Suprapubic skin (tissue), 4 donors: ENCODE measurements around the gene C15orf39. TPM values are rescaled to one million over a fixed set of nuclear protein-coding genes. Genes with fewer than 3 reads are reported as not detected.
"Not testable (repeated sequence)": the region's sequence is repeated elsewhere in the genome, so short reads cannot be mapped to it uniquely, and the experiment has no call there.

Experiments used
- DNase-seq, 2 donors: peaks; one replicate each; pipeline ENCODE4 v3.0.0-alpha.2; 2019; ENCODE audit warnings: low spot score in 2 of 2
- H3K27ac ChIP-seq: fragments of 200-600 bp; sonication (generic); one replicate; pipeline ENCODE4 v1.5.1; 2019
- H3K27me3 ChIP-seq: fragments of 200-600 bp; sonication (generic); one replicate; pipeline ENCODE4 v1.5.1; 2019
- H3K36me3 ChIP-seq: fragments of 200-600 bp; sonication (generic); one replicate; pipeline ENCODE4 v1.5.1; 2019
- H3K4me1 ChIP-seq: fragments of 200-600 bp; sonication (generic); one replicate; pipeline ENCODE4 v1.5.1; 2019
- H3K4me3 ChIP-seq: fragments of 200-600 bp; sonication (generic); one replicate; pipeline ENCODE4 v1.5.1; 2019; ENCODE audit warnings: mild to moderate bottlenecking
- H3K9me3 ChIP-seq: fragments of 200-600 bp; sonication (generic); one replicate; pipeline ENCODE4 v1.5.1; 2019
- CTCF ChIP-seq, 2 donors: fragments of 200-600 bp in 1 of 2; fragments of 450-650 bp in 1 of 2; sonication (generic) in 1 of 2; IDR thresholded peaks; one replicate each; pipeline ENCODE4 v1.5.1; 2016 to 2019; ENCODE audit warnings: antibody characterized with exemption in 2 of 2, mild to moderate bottlenecking in 1 of 2, moderate library complexity in 1 of 2
- EP300 ChIP-seq: sonication (generic); formaldehyde crosslinking; IDR thresholded peaks from one replicate; pipeline ENCODE4 v1.6.1; 2017; ENCODE audit warnings: antibody characterized with exemption
- POLR2A ChIP-seq, 2 donors: fragments of 450-650 bp; IDR thresholded peaks; one replicate each; pipeline ENCODE4 v1.6.1; 2017; ENCODE audit warnings: antibody characterized with exemption in 2 of 2, mild to moderate bottlenecking in 2 of 2, moderate library complexity in 2 of 2
- POLR2AphosphoS5 ChIP-seq, 3 donors: sonication (generic); formaldehyde crosslinking; IDR thresholded peaks; one replicate each; pipeline ENCODE4 v1.6.1; 2017; ENCODE audit warnings: antibody characterized with exemption in 3 of 3
- WGBS: methylation state at CpG from one replicate; pipeline ENCODE4 v1.1.5; 2018; 5-methylcytosine and 5-hydroxymethylcytosine counted together
- total RNA-seq, 4 donors: library from RNA; depleted of rRNA; stranded (reverse); fragments of >200 nt; gene quantifications; one replicate each; pipeline ENCODE4 v1.1.0, GENCODE V29; 2016

The C15orf39 gene
- total RNA-seq, 4 donors from 2014 or later: 33.0 to 35.2 (median 33.3) TPM

GRCh38 chr15:75161106-75161916, 40.4 kb upstream of the C15orf39 start:
- TF ChIP-seq CTCF (IDR thresholded peaks at IDR 0.05): no peak
- TF ChIP-seq EP300: no peak
- no peak for TF ChIP-seq POLR2AphosphoS5 (IDR thresholded peaks at IDR 0.05)
- TF ChIP-seq POLR2A (IDR thresholded peaks at IDR 0.05): no peak
- Histone ChIP-seq H3K4me1 (no peaks in the 10 kb centered on the region), H3K9me3 (no peaks in the 10 kb centered on the region), H3K4me3 (no peak overlapping the region), H3K27ac (no peak overlapping the region), H3K36me3 (no peaks in the 10 kb centered on the region), H3K27me3 (no peaks in the 10 kb centered on the region)
- WGBS: 91% methylated on average over 5 of the region's 5 CpGs
- peak in 1 of 2 donors; percentile 41 for DNase-seq

- DNase-seq: peak in 1 of 2 donors; percentile 61
- H3K27me3 ChIP-seq: no peaks in the 10 kb centered on the region
- WGBS: 74% methylated on average over 4 of the region's 4 CpGs
These were observed 39.7 kb upstream of the C15orf39 start for GRCh38 chr15:75161917-75162414.

GRCh38 chr15:75163150-75163564, 38.5 kb upstream of the C15orf39 start:
- Histone ChIP-seq H3K4me3 (no peak overlapping the region), H3K9me3 (no peaks in the 10 kb centered on the region), H3K4me1 (no peaks in the 10 kb centered on the region), H3K27me3 (no peaks in the 10 kb centered on the region), H3K27ac (no peak overlapping the region), H3K36me3 (no peaks in the 10 kb centered on the region)
- no peak for TF ChIP-seq POLR2A (IDR thresholded peaks at IDR 0.05)
- TF ChIP-seq CTCF (IDR thresholded peaks at IDR 0.05): no peak
- no peak for TF ChIP-seq POLR2AphosphoS5 (IDR thresholded peaks at IDR 0.05)
- TF ChIP-seq EP300: no peak
- WGBS: 97% methylated on average over 3 of the region's 3 CpGs
- no peak for DNase-seq

More at GRCh38 chr15:75161917-75162414, 39.7 kb upstream of the C15orf39 start:
- no peak for TF ChIP-seq POLR2AphosphoS5 (IDR thresholded peaks at IDR 0.05)
- H3K27ac ChIP-seq: no peak overlapping the region
- H3K9me3 ChIP-seq: no peaks in the 10 kb centered on the region
- H3K36me3 ChIP-seq: no peaks in the 10 kb centered on the region
- H3K4me1 ChIP-seq: no peaks in the 10 kb centered on the region
- no peak overlapping the region for H3K4me3 ChIP-seq

GRCh38 chr15:75164625-75165350, 36.9 kb upstream of the C15orf39 start:
- H3K4me3 ChIP-seq: no peak overlapping the region
- TF ChIP-seq EP300 (no peak), POLR2A (IDR thresholded peaks at IDR 0.05) (no peak), POLR2AphosphoS5 (IDR thresholded peaks at IDR 0.05) (no peak), CTCF (IDR thresholded peaks at IDR 0.05) (no peak)
- H3K27ac ChIP-seq: no peak overlapping the region
- no peak for DNase-seq
- H3K9me3 ChIP-seq: no peaks in the 10 kb centered on the region
- no peaks in the 10 kb centered on the region for H3K4me1 ChIP-seq
- no peaks in the 10 kb centered on the region for H3K27me3 ChIP-seq
- 57% methylated on average over 4 of the region's 4 CpGs for WGBS
- H3K36me3 ChIP-seq: no peaks in the 10 kb centered on the region

GRCh38 chr15:75166489-75167063, 35.1 kb upstream of the C15orf39 start:
- not testable (repeated sequence) for H3K9me3 ChIP-seq, H3K4me3 ChIP-seq, DNase-seq, H3K4me1 ChIP-seq, H3K27me3 ChIP-seq, H3K36me3 ChIP-seq, H3K27ac ChIP-seq
- WGBS: 83% methylated on average over 8 of the region's 8 CpGs
